GM21528 (cell line): Measurements from ENCODE around the gene CD69.
A peak's percentile ranks its signal among the peaks of the same experiment; 100 is the strongest.

Experiments used
- ATAC-seq: cut with Tn5 transposase; IDR thresholded peaks from one replicate; pipeline ENCODE4 v1.9.1; 2021; ENCODE audit warnings: mild to moderate bottlenecking, moderate library complexity; ENCODE audit not compliant: unreplicated experiment, low FRiP score

CD69 gene

GRCh38 chr12:9760699-9761418 lies at the start of gene CD69:
Gene CD69 (minus strand): TSS chr12:9760901. CDS start chr12:9760820, 81 bp downstream.
- peak; percentile 49 for ATAC-seq

- ATAC-seq, result no peak
Measured at GRCh38 chr12:9809866-9810265, 49.2 kb upstream of the CD69 start.

GRCh38 chr12:9809338-9809737 lies 48.6 kb upstream of the CD69 start:
- no peak for ATAC-seq

- no peak for ATAC-seq
Measured at GRCh38 chr12:9808504-9808903, 47.8 kb upstream of the CD69 start.

GRCh38 chr12:9806714-9807113 lies 46.0 kb upstream of the CD69 start:
- ATAC-seq, result no peak

GRCh38 chr12:9805883-9806282 lies 45.2 kb upstream of the CD69 start:
- no peak for ATAC-seq

GRCh38 chr12:9799961-9800360 lies 39.3 kb upstream of the CD69 start:
- no peak for ATAC-seq

GRCh38 chr12:9797722-9798619 lies 37.3 kb upstream of the CD69 start:
- ATAC-seq, result peak; percentile 96

- ATAC-seq, result no peak
Measured at GRCh38 chr12:9796971-9797370, 36.3 kb upstream of the CD69 start.

- ATAC-seq, result no peak
Measured at GRCh38 chr12:9796346-9796745, 35.6 kb upstream of the CD69 start.

- ATAC-seq, result no peak
Measured at GRCh38 chr12:9795945-9796344, 35.2 kb upstream of the CD69 start.

GRCh38 chr12:9794484-9795093 lies 33.9 kb upstream of the CD69 start:
- ATAC-seq, result no peak

GRCh38 chr12:9793779-9794395 lies 33.2 kb upstream of the CD69 start:
- ATAC-seq, result no peak

GRCh38 chr12:9792961-9793617 lies 32.4 kb upstream of the CD69 start:
- ATAC-seq, result no peak

GRCh38 chr12:9792185-9792900 lies 31.6 kb upstream of the CD69 start:
- no peak for ATAC-seq

GRCh38 chr12:9786726-9787717 lies 26.3 kb upstream of the CD69 start:
- no peak for ATAC-seq

GRCh38 chr12:9784816-9785215 lies 24.1 kb upstream of the CD69 start:
- no peak for ATAC-seq

GRCh38 chr12:9784326-9784725 lies 23.6 kb upstream of the CD69 start:
- no peak for ATAC-seq
